ENCODE data around the gene LCNL1.
A peak's percentile ranks its signal among the peaks of the same experiment; 100 is the strongest.

LCNL1 gene

DNA sequence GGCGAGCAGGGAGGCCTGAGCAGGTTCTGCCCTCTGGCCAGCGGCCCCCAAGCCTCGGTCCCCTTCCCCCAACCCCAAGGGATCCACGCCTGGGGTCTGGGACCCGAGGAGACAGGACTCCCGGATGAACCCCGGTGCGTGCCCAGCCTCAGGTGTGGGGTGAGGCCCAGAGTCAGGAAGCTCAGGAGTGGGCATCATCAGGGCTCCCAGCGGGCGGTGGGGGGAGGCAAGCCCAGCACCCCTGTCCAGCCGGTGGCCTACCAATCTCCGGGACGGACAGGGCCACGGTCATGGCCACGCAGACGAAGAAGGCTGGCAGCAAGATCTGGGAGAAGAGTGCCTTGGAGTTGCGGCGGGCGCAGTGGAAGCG, 30.8 kb downstream of the LCNL1 start:
- DNase-seq = no peak

DNA sequence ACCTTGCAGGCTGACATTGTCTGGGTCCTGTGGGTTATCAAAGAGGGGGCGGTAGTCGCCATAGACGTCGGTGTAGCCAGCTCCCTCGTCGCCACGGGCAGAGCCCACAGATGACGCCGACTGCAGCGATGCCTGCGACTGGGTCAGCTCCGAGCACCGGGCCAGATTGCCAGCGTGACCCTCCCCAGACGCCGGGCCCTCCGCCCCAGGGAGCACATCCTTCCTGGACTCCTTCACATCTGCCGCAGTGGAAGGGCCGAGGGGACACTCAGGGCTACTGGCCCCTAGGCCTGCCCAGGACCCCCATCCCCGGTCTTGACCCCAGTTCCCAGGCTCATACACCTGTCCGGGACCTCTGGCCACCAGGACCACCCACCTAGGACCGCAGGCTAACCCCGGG, 31.4 kb downstream of the LCNL1 start:
- no peak for DNase-seq

DNA sequence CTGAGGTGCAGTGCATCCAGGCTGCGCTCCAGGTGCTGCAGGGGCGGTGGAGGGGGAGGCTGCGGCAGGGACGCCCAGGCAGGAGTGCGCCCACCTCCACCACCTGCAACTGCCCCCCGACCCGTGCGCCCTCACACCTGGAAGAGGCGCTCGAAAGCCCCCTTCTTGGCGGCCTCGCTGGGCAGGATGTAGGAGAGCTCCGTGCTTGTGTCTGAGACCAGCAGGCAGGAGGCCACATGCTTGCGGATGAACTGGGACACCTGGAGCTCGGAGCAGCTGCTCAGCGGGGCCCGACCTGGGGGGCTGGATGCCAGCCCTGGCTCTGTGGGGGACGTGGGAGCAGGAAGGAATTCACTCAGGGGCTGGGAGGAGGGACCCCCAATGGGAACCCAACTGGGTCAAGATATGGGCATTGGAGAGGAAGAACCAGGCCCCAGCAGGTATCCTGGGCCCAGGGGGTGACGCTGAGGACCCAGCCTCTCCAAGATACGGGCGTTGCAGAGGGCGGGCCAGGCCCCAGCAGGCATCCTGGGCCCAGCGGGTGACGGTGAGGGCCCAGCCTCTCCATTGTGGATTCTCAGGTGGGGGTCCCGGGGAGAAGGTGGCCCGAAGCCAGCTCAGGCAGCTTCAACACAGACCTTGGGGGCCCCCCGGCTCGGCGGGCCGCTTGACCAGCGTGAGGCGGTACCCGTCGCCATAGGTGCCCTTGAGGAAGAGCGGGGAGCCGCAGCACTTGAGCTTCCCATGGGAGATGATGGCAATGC, 32.2 kb downstream of the LCNL1 start:
- no peak for DNase-seq

DNA sequence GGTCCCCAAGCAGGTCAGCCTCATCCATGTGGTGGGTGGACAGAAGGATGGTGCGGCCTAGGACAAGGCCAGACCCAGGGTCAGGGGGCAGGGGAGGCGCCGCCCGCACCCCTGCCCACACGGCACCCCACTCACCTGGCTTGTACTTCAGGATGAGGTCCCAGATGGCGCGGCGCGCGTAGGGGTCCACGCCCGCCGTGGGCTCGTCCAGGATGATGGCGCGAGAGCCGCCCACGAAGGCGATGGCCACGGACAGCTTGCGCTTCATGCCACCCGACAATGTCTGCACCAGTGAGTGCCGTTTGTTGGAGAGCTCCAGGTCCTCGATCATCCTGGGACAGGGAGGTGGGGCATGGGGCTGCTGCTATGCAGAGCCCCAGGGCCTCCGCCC, 32.7 kb downstream of the LCNL1 start:
- no peak for DNase-seq

DNA sequence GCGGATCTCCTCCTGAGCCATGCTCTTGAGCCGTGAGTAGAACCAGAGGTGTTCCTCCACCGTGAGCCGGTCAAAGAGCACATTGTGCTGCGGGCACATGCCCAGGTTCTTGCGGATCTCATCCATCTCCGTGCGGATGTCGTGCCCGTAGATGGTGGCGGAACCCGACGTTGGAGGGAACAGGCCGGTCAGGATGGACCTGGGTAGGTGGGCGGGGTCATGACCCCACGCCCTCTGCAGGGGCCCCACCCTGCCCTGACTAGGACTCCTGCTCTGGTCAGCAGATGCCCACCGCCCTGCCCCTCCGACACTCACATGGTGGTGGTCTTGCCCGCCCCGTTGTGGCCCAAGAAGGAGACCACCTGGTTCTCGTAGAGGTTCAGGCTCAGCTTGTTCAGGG, 33.2 kb downstream of the LCNL1 start:
- no peak for DNase-seq

DNA sequence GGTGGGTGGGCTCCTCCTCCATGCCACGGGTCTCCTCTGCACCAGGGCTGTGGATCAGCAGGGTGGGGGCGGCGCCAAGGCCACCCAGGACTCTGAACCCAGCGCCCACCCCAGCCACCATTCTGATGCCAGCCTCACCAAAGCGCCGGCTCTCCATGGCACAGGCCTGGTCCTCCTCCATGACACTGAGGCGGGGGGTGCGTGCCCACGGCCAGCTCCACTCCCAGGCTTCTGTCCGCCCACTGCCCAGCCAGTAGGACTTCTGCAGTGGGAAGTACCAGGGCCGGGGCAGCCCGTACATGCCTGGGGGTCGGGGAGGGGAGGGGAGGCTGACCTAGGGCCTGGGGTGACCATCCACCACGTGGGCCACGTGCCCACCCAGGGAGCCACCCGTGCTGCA, 33.6 kb downstream of the LCNL1 start:
- DNase-seq = no peak

DNA sequence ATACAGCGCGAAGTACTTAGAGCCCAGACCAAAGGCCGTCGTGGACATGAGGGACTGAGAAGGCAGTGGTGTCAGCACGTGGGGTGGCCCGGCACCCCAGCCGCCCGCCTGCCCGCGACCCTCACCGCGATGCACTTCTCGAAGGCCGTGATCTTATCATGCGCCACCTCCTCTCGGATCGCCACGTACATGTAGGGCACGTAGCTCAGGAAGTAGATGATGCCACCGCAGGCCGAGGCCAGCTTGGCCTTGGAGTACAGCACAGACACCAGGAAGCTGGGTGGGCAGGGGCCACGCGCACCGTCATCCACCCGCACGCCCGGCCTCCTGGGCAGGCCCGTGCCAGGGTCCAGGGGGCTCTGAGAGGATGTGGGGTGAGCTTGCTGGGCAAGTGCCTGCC, 34.3 kb downstream of the LCNL1 start:
- DNase-seq = no peak

DNA sequence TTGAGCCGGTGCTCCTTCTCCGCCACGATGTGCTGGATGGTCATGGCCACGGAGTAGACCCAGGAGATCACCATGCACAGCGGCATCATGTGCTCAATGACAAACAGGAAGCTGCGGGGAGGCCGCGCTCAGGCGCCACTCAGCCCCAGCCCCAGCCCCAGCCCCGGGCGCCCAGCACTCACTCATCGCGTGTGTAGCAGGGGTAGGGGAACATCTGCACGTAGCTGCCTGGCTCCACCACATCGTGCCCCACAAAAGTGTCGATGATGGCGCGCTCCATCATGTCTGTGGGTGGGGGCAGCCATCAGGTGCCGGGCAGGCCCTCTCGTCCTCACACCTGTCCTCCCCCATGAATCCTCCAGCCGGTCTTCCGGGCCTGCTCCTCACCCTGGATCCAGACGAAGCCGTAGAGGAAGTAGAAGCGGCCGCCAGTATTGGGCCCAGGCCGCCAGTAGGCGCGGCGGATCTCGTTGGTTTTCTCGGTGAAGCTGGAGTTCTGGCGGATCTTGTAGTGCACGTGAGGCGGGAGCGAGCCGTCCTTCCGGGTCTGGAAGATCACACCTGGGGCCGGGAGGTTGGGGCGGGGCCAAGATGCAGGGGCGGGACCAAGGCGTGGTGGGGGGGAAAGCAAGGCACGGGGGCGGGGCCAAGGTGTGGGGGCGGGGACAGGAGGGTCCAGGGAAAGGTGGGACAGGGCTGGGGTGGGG, 35.2 kb downstream of the LCNL1 start:
- no peak for DNase-seq

DNA sequence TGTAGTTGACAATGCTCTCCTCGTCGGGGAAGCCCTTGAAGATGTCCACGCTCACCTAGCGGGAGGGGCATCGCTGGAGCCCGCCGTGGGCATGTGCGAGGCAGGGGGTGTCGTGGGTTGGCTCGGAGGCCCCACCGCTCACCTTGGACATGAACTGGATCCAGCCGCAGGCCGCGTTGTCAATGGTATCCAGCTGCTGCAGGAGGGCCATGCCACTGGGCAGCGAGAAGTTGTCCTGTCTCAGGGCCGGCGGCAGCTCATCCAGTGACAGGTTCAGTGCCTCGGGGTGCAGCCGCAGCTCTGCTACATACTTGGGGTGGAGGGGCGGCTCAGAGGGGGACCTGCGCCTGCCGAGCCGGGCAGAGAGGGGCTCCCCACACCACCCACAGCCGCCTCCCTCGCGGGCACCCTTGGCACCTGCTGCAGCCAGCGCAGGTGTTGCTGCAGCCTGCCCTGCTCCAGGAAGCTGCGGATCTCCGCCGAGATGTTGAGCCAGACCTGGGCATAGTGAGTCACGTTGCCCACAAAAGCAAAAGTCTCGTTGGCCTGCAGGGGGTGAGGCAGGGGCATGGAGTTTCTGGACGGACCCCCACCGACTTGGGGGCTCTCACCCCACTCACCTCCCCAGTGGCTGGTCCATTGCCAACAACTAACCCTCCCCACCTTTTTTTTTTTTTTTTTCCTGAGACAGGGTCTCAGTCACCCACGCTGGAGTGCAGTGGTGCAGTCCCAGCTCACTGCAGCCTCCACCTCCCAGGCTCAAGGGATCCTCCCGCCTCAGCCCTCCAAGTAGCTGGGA, 36.2 kb downstream of the LCNL1 start:
- DNase-seq = no peak

DNA sequence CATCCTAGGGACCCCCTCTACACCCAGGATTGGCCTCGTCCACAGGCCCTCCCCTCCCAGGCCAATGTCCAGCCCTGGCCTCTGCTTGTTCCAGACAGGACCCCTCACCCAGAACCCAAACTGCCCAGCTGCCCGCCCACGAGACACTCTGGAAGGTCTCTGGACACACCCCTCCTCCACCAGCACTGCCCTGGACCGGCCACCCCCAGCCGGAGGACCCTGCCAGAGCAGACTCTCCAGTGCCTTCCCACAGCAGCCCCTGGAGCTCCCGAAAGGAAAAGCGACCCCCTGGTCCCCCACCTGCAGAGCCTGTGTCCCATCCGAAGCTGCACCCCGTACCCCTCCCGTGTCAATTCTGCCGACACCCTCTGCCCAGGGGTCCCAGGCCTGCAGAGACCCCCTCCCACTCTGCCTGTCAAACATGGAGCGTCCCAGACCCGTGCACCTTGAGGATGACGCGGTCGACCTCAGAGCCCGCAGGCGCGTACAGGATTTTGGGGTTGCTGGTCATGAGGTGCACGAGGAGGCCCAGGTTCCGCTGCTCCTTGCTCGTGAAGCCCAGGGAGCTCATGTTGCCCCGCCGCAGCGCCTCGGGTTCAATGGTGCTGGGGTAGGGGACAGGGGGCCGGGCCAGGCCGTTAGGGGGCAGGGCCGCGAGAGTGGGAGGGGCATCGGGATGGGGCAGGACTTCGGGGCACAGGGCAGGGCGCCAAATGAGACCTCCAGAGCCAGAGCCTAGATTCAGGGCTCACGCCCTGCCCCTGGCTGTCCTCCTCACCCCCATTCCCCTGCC, 37.3 kb downstream of the LCNL1 start:
- DNase-seq = no peak

DNA sequence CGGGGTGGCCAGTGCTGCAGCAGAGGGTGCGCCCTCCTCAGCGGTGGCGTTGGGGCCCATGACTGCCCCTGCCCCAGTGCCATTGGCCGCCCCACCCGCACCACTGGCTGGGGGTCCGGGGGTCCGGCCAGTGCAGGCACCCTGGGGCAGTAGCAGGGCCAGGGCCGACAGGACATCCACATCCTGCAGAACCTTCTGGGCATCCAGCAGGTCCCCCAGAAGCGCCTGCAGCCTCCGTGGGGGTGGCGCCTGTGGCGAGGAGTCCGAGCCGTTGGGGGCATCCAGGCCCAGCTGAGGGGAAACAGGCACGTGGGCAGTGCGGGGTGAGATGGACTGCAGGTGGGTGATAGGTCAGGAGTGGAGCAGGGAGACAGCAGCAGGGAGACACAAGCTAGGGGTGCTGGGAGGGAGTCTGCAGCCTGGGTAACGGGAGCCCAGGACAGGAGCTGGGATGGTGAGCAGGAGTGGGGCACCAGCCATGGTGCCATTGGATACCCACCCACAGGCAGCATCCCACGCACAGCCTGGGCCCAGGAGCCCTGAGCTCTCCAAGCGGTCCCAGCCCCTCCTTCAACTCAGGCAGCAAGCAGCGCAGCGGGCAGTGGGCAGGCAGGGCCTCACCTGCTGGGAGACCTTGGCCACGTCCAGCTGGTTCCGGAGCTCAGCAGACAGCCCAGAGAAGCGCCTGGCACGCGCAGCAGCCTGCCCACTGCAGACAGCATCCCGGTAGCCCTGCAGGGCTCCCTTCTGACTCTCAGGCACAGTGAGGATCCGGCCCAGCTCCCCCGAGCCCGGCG, 38.2 kb downstream of the LCNL1 start:
- DNase-seq = no peak

DNA sequence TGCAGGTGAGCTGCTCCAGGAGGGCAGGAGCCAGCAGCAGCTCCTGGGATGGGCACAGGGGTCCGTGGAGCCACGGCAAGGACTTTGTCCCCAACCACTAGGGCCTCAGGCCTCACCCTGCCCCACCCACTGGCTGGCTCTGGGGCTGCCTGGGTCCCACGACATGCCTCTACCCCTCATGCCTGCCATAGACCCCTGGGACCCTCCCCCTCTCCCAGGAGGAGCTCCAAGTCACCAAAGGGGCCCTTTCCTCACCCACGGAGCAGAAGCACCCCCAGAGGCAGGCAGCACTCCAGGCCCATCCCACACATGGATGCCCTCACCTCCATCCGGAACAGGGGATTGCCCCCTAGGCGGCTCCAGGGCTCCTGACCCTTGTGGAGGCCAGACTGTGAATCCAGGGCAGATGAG, 38.8 kb downstream of the LCNL1 start:
- no peak for DNase-seq

DNA sequence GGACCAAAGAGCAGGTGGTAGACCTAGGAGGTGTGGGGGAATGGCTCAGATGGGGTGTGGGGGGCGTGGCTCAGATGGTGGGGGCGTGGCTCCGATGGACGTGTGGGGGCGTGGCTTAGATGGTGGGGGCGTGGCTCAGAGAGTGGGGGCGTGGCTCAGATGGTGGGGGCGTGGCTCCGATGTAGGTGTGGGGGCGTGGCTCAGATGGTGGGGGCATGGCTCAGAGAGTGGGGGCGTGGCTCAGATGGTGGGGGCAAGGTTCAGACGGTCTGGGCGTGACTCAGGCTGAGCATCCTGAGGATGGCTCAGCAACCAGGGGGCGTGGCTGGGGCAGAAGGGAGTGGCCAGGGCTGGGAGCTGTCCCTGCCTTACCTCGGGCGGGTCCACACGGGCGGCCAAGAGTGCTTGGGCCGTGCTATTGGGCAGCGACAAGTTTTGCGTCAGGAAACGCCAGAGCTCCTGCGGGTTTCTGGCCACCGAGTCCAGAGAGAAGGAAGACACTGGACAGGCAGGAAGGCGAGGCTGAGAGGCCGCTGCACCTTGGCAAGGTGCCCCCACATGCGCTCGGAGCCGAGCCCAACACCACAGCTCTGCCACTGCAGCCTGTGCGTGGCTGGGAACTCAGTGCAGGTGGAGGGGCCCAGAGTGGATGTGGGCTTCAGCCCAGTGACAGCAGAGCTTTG, 39.3 kb downstream of the LCNL1 start:
- peak; percentile 64 to 79 (median 72) for DNase-seq

DNA sequence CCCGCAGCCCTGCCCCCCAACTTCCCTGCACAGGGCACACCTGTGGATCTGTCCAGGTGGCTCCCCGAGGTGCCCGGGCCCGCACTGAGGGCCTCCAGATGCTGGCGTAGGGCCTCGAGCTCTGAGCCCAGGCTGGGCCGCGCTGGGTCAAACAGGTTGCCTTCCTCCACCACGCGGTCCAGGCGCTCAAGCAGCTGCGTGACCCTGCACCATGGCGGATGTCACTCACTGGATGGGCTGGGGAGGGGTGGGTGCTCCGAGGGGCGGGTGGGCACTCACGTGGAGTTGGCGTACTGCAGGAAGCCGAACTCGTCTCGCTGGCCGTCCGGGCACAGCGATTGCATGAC, 39.8 kb downstream of the LCNL1 start:
- no peak for DNase-seq

DNA sequence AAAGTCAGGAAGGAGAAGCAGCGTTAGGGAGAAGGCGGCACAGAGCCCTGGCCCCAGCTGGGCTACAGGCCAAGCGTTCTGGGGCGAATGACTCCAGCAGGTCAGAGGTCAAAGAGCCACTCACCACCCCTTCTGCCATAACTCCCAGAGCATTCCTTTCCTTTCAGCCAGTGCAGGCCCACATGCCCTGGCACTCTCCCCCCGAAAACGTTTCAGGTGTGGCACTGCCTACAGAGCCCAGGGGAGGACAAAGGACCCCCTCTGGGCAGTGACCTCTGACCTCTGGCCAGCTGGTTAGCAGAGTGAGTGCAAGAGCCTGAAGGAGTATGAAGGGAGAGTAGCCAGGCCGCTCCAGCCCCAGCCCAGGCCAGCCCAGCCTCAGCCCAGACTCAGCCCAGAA, 40.4 kb downstream of the LCNL1 start:
- DNase-seq = no peak

DNA sequence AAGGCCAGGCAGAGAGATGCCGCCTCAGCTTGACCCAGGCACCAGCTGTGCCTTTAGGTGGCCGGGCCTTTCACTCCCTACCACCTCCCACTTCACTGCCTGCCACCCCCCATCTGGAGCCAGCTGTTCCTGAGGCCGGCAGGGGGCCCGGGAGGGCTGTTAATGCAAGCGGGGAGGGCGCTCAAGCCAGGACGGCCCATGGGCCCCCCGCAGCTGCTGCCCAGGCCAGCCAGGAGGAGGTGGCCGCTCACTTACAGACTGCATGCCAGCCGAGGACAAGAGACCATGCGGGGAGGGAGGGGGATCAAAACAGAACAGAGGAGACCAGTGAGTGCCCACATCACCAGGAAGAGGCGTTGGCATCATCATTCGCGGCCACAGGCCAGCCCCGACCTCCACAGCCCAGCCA, 40.8 kb downstream of the LCNL1 start:
- no peak for DNase-seq

DNA sequence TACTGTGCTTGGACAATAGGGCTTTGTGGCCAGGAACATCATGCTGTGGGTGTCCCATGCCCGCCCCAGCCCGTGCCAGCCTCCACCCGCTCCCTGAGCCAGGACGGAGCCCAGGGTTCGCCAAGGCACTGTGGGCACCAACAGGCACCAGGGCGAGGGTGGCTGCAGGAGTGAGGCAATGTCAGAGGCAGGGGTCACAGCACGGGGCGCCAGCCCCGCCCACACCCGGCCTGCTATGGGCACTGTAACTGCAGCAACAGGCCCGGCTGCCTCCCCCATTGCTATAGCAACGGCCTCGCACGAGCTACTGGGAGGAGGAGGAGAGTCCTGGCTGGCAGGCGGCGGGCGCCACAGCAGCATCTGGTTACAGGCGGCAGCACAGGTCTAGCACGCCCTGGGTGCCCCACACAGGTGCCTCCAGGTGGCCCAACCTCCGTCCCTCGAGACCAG, 42.7 kb downstream of the LCNL1 start:
- no peak for DNase-seq

DNA sequence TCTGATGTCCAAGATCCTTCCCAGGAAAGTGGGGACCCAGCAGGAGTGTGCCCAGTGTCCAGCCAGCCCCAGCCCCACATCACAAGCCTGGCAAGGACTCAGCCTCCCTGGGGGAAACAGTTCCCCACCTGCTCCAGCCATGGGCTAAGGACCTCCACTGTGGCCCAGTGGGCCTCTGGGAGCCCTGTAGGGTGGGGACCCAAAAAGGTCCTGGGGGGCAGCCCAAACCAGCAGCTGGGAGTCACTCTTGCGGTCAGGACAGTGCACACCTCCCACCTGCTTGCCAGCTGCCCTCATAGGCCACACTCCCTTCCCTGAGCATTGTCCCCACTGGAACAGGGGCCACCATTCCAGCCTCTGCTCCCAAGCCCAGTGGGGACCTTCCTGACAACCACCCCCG, 43.6 kb downstream of the LCNL1 start:
- DNase-seq = no peak

DNA sequence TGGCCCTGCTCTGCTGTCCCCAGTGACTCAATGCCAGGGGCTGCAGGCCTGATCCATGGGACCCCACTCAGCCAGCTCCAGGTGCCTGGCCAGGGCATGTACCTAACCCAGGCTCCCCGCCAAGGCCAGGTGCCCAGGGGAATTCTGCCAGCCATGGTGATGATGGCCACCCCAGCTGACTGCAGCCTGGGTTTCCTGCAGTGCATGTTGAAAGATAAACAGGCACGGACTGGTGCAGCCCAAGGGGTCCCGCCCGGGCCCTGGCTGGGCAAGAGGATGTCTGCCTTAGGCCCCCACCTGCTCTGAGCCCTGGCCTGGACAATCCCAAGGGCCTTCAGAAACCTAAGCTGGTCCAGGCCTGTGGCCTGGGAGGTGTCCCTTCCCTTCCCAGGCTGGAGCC, 44.0 kb downstream of the LCNL1 start:
- DNase-seq = no peak

DNA sequence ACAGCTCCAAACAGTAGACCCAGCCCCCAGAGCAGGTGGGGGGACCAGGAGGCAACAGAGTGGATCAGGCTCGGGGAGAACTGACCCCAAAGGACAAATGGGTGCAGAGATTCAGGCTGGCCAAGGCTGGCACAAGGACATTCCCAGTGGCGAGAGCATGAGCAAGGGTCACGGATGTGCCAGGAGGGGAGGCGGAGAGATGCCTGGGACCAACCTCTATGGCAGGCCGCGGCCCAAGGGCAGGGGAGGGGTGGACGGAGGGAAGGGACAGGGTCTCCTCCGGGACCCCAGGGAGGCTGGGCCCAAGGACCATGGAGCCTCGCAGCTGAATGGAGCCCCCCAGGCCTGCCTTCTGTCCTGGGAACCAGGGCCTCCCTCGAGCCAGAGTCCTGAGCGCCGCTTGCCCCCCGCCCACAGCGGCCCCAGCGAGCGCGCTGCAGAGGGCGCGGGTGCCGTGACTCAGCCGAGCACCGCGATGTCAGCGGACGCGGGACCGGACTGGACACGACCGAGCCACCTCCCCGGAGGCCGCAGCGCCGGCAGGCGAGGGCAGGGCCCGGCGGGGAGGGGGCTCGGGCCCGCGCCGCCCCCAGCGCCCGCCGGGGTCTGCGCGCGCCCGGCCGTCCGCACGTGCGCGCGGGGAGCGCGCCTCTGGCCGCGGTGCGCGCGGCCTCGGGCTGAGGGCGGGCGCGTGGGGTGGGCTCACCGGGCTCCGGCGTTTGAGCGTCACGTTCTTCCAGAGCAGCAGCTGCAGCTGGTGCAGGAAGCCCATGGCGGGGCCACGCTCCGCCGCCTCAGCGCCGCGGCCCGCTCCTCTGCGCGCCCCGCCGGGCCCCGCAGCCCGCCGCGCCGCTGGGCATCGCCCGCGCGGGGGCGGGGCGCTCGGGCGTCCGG, 44.8 kb downstream of the LCNL1 start, which contains the start of gene ABCA2:
Gene ABCA2 (minus strand): TSS at position 869 of the 894 bp plus-strand sequence. CDS start 97 bp downstream, at position 772.
- peak in 3 of 4 experiments; percentile 36 to 62 (median 43) for DNase-seq

All from suppressor macrophage (primary cell).